NCI-H345 (cell line): ENCODE data around the gene TCL1A.

Experiments used
- DNase-seq: peaks from one replicate; lab custom pipeline; 2025; lab: John Stamatoyannopoulos, UW

TCL1A gene

DNA sequence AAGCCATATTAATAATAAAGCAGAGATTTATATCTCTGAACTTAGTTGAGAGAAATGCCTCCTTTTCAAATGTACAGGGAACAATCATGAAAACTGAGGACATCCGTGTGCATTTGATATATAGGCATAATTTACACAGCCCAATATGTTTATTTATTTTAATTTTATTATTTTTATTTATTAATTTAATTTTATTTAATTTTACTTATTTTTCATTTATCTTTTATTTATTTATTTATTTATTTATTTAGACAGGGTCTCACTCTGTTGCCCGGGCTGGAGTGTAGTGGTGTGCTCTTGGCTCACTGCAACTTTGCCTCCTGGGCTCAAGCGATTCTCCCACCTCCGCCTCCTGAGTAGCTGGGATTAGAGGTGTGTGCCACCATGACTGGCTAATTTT lies 8.4 kb downstream of the TCL1A start:
- no peak for DNase-seq

DNA sequence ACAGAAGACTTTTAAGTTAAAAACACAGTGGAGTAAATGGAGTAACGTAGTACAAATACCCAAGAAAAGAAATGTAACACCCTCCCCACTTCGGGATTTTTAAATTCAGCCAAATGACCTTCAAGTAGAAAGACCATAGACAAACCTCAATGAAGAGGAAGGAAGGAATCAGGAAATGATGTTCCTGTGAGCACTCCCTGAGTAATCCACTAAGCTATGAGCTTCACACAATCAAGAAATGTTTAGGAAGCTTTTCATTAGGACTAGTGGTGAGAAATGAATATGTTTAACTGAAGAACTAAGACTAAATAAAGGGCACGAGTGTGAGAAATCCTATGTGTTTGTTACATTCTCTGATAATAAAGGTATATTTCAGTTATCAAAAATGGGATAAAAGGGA lies 10.1 kb downstream of the TCL1A start:
- no peak for DNase-seq

DNA sequence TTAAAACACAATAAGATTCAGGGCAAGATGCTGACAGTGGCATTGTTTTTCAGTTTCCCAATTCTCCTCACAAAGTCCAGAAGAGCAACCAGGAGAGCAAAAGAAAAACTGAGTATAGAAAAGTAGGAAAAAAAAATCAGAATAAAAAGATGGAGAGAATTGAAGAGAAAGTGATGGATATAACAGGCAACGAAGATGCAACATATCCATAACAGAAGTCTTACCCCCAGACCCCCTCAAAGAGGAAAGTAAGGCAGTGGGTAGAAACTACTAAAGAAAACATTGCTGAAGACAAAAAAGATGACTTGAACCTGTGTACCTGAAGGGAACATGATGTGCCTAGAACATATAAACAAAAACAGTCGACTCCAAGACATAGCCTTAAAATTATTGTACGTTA lies 10.6 kb downstream of the TCL1A start:
- no peak for DNase-seq

DNA sequence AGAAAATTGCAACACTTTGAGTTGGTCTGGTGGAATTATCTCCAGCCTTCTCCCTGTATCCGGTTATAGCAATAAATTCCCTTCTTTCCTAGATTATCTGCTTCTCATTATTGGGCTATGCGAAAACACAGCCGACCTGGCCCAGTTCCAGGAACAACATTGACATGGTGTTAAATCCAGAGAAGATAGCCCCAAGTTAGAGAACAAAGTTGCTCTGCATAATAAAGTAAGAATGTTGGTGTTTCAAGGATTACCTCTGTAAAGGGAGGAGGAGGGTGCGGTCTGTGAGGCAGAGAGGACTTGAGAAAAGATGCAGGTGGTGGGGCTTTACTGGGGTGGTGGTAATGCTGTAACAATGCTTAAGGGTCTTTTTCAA lies 12.1 kb downstream of the TCL1A start:
- DNase-seq: no peak

DNA sequence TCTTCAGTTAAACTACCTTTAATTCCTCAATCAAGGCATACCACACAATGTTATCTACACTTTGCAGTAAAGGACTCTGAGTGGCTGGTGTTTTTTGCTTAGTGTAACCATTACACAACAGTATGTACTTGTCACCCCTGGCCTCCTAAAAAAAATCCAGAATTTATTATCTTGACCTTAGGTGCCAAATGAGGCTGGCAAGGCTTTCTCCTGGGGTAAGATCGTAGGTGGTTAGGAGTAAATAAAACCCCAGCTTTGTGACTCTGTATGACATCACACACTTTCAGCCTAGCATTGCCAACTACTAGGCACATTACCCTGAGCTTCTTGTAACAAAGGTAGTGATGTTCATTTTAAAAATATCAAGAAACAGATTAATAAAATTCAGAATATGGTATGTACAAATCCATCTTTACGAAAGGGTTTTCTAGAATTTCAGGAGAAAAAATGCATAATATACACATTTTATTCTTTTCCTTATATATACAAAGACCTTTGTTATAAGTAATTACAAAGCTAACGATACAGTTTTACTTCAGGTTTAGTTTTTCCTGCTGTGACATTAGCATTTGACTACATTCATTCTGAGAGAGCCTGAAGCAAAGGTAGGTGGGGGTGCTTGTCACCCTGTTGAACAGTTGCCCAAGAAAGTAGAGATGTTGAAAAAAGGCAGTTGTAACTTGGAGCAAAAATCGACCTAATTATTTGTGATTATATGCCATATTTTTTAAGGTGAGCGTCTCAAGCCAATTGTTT lies 13.5 kb downstream of the TCL1A start:
- DNase-seq: no peak

DNA sequence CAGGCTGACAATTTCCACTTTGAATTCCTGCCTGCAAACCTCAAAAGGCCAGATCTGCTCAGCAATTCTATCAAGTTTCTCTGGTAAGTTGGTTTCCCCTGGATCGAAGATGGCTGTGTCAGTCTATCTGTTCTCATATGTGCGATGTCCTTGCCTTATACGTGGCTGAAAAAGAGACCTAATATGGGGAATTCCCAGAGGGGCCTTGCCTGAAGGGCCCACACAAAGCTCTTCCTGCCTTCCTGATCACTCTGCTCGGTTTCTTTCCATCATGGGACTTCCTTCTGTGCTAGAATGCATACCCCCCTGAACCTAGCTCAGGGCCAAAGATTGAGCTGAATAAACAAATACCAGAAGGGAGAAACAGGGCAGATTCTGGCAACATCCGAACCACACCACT lies 14.5 kb downstream of the TCL1A start:
- DNase-seq: no peak

DNA sequence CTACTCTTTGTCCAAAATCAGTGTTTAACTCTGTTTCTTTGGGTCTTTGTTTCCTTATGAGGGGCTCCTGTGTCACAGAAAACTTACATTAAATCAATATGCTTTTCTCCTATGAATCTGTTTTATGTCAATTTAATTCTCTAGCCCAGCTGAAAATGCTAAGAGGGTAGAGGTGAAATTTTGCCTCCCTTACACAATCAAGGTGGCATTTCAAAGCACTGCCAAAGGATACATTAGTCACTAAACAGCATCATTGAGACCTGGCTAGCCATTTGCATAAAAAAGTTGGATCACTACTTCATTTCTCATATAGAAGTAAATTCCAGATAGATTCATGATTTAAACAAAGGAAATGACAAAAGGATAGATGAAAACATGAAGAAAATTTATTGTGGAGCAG lies 15.6 kb downstream of the TCL1A start:
- DNase-seq: no peak

DNA sequence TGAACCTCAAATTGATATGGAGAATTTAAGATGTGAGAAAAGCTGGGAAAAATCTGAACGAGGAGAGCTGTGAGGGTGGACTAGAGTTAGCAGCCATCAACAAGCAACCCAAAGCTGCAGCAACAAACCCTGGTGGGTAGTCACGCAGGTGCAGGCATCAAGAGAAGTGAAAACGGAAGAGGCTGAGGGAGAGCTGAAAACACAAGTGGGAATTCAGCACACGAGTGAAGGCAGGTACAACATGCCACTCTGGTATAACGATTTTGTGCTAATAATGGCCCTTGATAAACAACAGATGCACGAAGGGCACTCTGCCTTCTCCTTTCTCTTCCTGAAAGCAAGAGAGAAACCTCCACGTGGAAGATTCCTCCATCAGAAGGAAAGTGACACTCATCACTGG lies 16.2 kb downstream of the TCL1A start:
- no peak for DNase-seq

DNA sequence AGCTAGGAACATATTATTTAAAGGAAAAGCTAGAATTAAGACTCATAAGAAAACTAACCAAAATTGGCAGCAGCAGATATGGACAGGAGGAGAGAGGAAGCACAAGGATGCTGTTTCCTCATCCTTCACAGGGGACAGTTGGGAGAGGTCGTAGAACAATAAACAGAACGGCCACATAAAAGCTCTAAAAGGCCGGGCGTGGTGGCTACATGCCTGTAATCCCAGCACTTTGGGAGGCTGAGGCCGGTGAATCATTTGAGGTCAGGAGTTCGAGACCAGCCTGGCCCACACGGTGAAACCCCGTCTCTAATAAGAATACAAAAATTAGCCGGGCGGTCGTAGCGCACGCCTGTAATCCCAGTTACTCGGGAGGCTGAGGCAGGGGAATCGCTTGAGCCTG lies 17.2 kb downstream of the TCL1A start:
- no peak for DNase-seq

DNA sequence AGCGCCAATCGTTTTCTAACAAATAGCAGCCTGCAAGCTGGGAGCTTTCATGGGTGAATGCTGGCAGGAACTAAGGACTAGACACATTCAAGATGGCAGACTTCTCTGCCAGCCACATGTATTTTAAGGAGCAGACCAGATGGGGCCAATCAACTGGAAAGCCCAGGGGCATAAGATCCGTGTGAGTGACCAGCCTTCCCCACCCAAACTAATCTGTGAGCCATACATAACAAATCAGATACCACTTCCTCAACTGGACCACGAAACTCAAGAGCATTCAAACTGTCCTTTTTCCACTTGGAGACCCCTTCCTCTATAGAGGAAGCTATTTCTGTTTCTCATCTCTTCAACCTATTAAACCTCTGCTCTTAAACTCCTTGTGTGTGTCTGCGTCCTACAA lies 18.0 kb downstream of the TCL1A start:
- DNase-seq: no peak

DNA sequence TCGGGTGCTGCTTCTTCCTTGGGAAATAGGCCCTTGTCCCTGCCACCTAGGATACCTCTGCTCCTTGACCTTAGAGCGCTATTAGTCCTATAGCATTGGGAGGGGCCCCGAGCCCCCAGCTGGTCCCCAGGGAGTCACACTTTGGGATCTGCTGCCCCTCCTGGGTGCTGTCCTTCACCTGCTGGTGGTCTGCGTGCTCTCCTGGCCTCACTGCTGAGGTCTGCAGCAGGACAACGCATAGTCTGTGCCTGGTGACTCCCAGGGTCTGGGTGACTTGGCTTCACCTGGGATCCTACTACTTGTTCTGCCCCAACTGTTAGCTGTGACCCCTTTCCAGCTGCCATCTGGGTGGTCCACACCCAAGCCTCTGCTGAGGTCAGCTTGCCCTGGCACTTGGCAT lies 18.9 kb downstream of the TCL1A start:
- DNase-seq: no peak

DNA sequence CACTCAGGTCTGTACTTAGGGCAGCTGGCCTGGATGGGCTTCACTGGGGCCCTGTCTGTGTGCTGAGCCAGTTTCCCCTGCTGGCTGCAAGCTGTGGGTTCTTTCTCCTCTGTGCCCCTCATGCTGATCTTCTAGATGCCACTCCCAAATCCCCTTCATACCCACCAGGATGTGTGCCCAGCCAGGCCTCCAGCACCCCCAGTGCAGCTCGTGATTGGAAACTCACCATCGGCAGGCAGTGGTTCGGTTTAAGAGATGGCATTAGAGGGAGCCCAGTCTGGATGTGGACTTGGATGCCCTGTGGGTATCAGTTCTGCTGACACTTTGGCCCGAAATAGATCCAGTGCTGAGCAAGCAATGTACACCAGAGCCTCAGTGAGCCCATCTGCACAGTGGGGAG lies 21.8 kb downstream of the TCL1A start:
- no peak for DNase-seq

DNA sequence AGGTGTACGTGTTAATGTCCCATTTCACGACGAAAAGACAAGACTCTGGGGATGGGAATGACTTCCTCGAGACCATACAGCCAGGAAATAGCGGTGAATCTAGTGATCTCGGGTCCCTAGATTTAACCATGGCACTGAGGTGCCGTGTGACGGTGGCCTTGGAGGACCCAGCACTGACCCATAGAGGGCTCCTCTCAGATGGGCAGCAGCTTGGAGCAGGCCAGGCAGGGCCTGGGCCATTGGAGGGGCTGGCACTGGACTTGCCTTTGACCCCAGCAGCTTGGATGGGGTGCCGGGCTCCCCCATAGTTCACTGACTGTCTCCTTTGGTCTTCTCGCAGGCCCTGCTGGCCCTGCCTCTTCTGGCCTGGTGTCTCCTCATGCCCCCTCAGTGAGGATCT lies 22.3 kb downstream of the TCL1A start:
- no peak for DNase-seq

DNA sequence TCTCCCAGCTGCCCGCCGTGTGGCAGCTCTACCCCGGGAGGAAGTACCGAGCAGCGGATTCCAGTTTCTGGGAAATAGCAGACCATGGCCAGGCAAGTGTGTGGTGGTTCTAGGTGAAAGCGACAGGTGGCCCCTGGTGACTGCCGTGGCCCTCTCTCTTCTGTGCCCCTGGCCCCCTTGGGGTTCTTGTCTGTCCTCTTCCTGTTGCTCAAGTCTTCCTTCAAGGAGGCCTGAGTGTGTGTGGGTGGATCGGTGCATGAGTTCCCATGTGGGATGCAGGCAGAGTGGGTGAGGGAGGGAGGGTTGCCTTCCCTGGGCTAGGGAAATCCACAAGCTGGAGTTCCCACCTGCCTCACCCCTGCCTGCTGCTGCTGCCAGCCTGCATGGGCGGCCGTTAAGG lies 23.1 kb downstream of the TCL1A start:
- no peak for DNase-seq

DNA sequence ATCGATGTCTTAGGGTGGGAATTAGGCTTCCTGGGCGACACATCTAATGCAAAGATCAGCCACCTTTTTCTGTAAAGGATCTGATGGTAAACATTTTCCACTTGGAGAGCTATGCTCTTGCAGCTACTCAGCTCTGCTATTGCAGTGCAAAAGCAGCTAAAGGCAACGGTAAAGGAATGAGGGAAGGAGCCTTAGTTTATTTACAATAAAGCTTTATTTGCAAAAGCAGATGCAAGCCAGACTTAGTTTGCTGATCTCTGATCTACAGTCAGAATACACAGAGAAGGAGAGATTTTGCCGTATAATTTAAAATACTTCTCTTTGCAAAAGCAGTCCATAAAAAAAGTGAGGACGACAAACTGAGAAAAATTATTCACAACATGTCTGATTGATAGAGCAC lies 24.5 kb downstream of the TCL1A start:
- DNase-seq: no peak

DNA sequence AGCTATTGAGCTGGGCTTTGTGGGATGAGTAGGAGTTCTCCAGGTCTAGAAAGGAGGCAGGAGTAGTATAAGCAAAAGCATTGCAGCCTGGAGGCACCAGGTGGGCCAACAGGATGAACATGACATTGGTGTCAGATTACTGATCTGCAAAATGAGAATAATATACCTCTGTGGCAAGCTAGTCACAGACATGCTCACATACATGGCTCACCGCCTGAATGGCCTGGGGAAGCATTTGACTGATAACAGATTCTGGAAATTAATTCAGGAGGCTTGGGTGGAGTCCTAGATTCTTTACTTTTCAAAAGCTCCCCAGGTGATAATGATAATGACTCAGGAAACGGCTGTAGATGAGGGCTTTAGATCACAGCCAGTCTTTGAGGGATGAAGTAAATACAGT lies 27.0 kb downstream of the TCL1A start:
- peak; percentile 93 for DNase-seq

DNA sequence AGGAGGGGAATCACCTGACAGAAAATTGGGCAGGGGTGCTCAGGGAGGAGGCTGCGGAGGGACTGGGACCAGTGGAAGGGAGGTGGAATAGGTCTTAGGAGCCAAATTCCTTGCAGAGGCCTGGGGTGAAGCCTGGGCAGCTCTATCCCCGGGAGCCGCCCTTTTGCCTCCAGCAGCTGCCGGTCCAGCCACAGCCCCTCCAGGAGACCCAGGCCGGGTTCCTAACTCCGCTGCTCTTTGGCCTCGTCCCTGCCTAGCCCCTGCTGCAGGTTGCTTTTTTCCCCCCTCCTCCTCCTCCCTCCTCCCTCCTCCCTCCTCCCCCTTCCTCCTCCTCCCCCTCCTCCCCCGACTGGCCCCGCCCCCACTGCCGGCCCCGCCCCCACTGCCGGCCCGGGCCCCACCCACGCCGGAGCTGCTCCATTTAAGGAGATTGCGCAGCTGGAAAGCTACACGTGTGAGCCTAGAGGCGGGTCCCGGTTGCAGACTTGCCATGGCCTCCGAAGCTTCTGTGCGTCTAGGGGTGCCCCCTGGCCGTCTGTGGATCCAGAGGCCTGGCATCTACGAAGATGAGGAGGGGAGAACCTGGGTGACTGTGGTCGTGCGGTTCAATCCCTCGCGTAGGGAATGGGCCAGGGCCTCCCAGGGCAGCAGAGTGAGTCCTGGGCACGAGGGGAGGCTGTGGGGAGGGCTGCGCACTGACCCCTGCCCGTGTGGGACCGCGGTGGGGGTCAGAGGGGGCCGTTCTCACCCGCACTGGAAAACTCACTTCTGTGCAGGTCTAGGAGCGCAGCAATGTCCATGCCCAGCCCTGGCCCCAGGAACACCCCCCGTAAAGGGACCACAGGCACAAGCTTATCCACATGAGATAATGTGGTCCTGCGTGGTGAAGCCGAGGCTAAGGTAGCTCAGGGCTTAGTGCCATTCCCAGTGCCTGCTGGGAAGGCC lies 27.7 kb downstream of the TCL1A start, which contains the start of gene TCL1B:
TSS of gene TCL1B (plus strand) at position 449 of the 945 bp plus-strand sequence. CDS start at position 491, 42 bp downstream.
- no peak for DNase-seq

DNA sequence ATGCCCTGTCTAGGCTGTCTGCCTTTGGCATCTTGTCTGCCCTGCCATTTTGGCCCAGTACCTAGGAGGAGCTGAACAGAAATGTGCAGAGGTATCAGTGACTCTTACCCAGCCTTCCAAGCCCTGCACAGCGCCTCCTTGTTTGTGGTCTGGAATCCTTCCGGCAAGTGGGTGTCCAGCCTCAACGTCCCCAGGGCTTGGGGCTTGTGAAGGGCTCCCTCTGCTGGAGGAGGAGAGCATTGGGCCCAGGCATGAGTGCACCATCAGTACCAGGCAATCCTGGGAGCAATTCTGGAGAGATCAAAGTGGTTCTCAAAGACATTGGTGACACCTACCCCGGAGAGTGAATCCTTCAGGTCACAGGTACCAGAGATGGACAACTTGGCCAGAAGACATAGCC lies 30.1 kb downstream of the TCL1A start:
- no peak for DNase-seq

DNA sequence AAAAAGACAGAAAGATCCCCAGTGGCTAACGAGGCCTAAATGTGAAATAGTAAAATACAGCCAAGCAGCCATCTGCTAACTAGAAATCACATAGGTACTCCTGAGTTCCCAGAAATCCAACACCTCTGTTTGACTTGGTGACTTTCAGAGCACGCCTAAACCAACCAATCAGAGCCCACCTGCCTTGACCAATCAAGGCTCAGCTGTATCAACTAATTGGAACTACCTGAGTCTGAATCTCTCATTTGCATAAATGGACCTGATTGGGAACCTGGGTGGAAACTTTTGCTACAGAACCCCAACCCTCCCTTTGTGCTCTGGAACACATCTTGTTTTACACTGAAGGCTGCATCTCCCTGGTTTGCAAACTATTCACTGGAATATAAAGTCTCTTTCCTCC lies 32.8 kb downstream of the TCL1A start:
- no peak for DNase-seq

DNA sequence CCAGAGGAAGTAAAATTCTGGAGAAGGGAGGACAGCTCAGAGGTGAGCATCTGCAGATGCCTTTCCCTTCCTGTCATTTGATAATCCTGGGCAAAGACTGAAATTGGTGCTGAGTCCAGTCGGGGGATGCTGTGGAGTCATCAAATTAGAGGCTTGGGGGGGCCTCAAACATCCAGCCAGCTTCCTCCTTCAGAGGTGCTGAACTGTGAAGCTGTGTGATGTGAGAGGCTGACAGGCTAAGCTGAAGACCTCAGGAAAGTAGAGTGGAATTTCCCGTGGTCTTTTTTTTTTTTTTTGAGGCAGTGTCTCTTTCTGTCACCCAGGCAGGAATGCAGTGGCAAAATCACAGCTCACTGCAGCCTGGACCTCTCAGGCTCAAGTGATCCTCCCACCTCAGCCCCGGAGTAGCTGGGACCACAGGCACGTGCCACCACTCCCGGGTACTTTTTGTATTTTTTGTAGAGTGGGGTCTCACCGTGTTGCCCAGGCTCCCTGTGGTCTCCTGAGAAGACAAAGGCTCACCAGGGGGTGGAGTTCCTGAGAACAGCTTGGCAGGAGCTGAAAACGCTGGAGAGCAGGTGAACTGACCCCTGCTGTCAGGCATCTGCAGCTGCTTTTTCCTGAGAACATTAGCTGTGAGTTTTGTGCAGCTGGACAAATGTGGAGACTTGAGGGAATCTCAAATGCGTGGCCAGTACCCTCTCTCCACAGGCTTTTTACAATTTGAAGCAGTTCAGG lies 33.8 kb downstream of the TCL1A start:
- DNase-seq: peak; percentile 96

DNA sequence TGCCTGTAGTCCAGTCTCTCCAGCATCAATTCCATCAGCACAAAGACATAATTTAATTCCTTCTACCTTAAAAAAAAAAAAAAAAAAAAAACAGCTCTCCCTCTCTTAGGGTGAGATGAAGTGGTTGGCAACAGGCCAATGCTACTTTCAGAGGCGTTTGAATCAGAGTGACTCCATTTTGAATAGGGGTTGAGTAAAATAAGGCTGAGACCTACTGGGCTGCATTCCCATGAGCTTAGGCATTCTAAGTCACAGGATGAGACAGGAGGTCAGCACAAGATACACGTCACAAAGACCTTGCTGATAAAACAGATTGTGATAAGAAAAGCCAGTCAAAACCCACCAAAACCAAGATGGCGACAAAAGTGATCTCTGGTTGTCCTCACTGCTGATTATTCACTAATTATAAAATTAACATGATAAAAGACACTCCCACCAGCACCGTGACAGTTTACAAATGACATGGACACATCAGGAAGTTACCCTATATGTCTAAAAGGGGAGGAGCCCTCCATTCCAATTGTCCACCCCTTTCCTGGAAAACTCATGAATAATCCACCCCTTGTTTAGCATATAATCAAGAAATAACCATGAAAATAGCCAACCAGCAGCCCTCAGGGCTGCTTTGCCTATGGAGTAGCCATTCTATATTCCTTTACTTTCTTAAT lies 34.6 kb downstream of the TCL1A start:
- peak; percentile 90 for DNase-seq
